A549 (cell line): ENCODE data around the gene CISD3. TPM values are rescaled to one million over a fixed set of nuclear protein-coding genes. Genes with fewer than 3 reads are reported as not detected.

Source experiments
- ATAC-seq, 2 experiments: fragments of 200-7000 bp in 1 of 2; fragments of >200 bp in 1 of 2; cut with Nextera tagmentation in 1 of 2; cut with Tn5 transposase in 1 of 2; 3 replicates each; pipeline versions ENCODE4 v1.8.0 to v1.9.1; 2018 to 2020; ENCODE audit warnings: mild to moderate bottlenecking in 1 of 2, moderate library complexity in 1 of 2
- CTCF ChIA-PET: fragments of 300-600 bp; sonication (Branson Sonifier 250); formaldehyde crosslinking; extraction: SDS; loops from one replicate; lab custom pipeline; 2021; ENCODE audit warnings: antibody characterized with exemption, inconsistent platforms; lab: Yijun Ruan, JAX
- POLR2A ChIA-PET: fragments of 350-600 bp; formaldehyde crosslinking; extraction: SDS; loops from one replicate; lab custom pipeline; 2021; ENCODE audit warnings: antibody characterized with exemption, inconsistent platforms; lab: Yijun Ruan, JAX
- DNase-seq, 2 experiments: peaks; one replicate each; pipeline versions ENCODE4 v3.0.0 to v3.0.0-alpha.2; 2011 to 2016; ENCODE audit warnings: low read depth in 1 of 2, low spot score in 1 of 2
- FAIRE-seq: peaks from 2 replicates; lab custom pipeline; 2011; peaks lifted over from hg19 to GRCh38; lab: Jason Lieb, UNC
- H3K27ac ChIP-seq, 2 experiments: fragments of >200 bp; sonication (Bioruptor Twin); formaldehyde crosslinking; 3 replicates each; pipeline ENCODE4 v1.5.1; 2016 to 2017
- H3K4me1 ChIP-seq: fragments of >200 bp; sonication (Bioruptor Twin); formaldehyde crosslinking; 3 replicates; pipeline ENCODE4 v1.6.1; 2016
- H3K4me2 ChIP-seq: fragments of >200 bp; sonication (Bioruptor Twin); formaldehyde crosslinking; 3 replicates; pipeline ENCODE4 v1.6.1; 2016
- H3K4me3 ChIP-seq: fragments of >200 bp; sonication (Bioruptor Twin); formaldehyde crosslinking; 3 replicates; pipeline ENCODE4 v1.5.1; 2016
- H3K9me3 ChIP-seq: fragments of >200 bp; sonication (Bioruptor Twin); formaldehyde crosslinking; 3 replicates; pipeline ENCODE4 v1.6.1; 2016
- BHLHE40 ChIP-seq: IDR thresholded peaks from 2 replicates; pipeline ENCODE4 v1.6.1; 2012; ENCODE audit warnings: low read depth, low read length, inconsistent platforms
- CBX8 ChIP-seq: fragments of 200-600 bp; sonication (generic); IDR thresholded peaks from 2 replicates; pipeline ENCODE4 v1.6.1; 2016
- CEBPB ChIP-seq, 2 experiments: fragments of >200 bp in 1 of 2; sonication (Bioruptor Twin) in 1 of 2; formaldehyde crosslinking in 1 of 2; IDR thresholded peaks; 2 replicates each; pipeline ENCODE4 v1.6.1; 2012 to 2016
- HOXA7 ChIP-seq: fragments of 250-450 bp; sonication (Bioruptor Pico); IDR thresholded peaks from 2 replicates; pipeline ENCODE4 v1.5.0; 2020; ENCODE audit warnings: mild to moderate bottlenecking, moderate library complexity
- HOXB13 ChIP-seq: fragments of 250-450 bp; sonication (Bioruptor Pico); IDR thresholded peaks from 2 replicates; pipeline ENCODE4 v1.5.0; 2020; ENCODE audit warnings: low read depth, mild to moderate bottlenecking, moderate library complexity
- JUN ChIP-seq, 2 experiments: fragments of >200 bp; sonication (Bioruptor Twin); formaldehyde crosslinking; IDR thresholded peaks; 2 replicates in 1 of 2; 3 replicates in 1 of 2; pipeline ENCODE4 v1.6.1; 2016 to 2017
- KDM5A ChIP-seq: fragments of 200-600 bp; sonication (generic); IDR thresholded peaks from 2 replicates; pipeline ENCODE4 v1.6.1; 2016; ENCODE audit warnings: antibody characterized with exemption, mild to moderate bottlenecking
- MAFK ChIP-seq: fragments of 450-650 bp; IDR thresholded peaks from 2 replicates; pipeline ENCODE4 v1.6.1; 2014; ENCODE audit not compliant: partially characterized antibody
- MYC ChIP-seq: IDR thresholded peaks from 2 replicates; pipeline ENCODE4 v1.6.1; 2012; ENCODE audit warnings: mild to moderate bottlenecking, inconsistent platforms, low read length, improper control_type of control experiment, borderline replicate concordance
- NPAS2 ChIP-seq: fragments of 250-450 bp; sonication (Bioruptor Pico); IDR thresholded peaks from 2 replicates; pipeline ENCODE4 v1.8.0; 2022; ENCODE audit warnings: mild to moderate bottlenecking, moderate library complexity, borderline replicate concordance
- PBX3 ChIP-seq: IDR thresholded peaks from 2 replicates; pipeline ENCODE4 v1.6.1; 2012
- PHF8 ChIP-seq: fragments of 200-600 bp; sonication (generic); IDR thresholded peaks from 2 replicates; pipeline ENCODE4 v1.6.1; 2016; ENCODE audit warnings: low read depth, mild to moderate bottlenecking, antibody characterized with exemption, moderate library complexity, borderline replicate concordance
- POLR2AphosphoS2 ChIP-seq: conservative IDR thresholded peaks from 2 replicates; pipeline ENCODE4 v1.6.1; 2012; ENCODE audit warnings: low read length, improper control_type of control experiment, inconsistent platforms
- RAD21 ChIP-seq, 2 experiments: fragments of >200 bp in 1 of 2; sonication (Bioruptor Twin) in 1 of 2; formaldehyde crosslinking in 1 of 2; IDR thresholded peaks in 1 of 2; conservative IDR thresholded peaks in 1 of 2; 2 replicates in 1 of 2; 3 replicates in 1 of 2; pipeline ENCODE4 v1.6.1; 2012 to 2018; ENCODE audit warnings: inconsistent platforms in 1 of 2
- RFX5 ChIP-seq: fragments of 450-650 bp; IDR thresholded peaks from 2 replicates; pipeline ENCODE4 v1.7.1; 2014; ENCODE audit warnings: antibody characterized with exemption, mild to moderate bottlenecking, moderate library complexity
- RNF2 ChIP-seq: fragments of 200-600 bp; sonication (generic); IDR thresholded peaks from 2 replicates; pipeline ENCODE4 v1.6.1; 2016; ENCODE audit warnings: low read depth, mild to moderate bottlenecking, antibody characterized with exemption, moderate library complexity, borderline replicate concordance
- SMC3 ChIP-seq: fragments of >200 bp; sonication (Bioruptor Twin); formaldehyde crosslinking; IDR thresholded peaks from 3 replicates; pipeline ENCODE4 v1.6.1; 2018; ENCODE audit warnings: inconsistent platforms
- TFCP2L1 ChIP-seq: fragments of 250-450 bp; sonication (Bioruptor Pico); IDR thresholded peaks from 2 replicates; pipeline ENCODE4 v1.5.0; 2021; ENCODE audit warnings: mild to moderate bottlenecking
- ZNF302 ChIP-seq: fragments of 250-450 bp; sonication (Bioruptor Pico); IDR thresholded peaks from 2 replicates; pipeline ENCODE4 v1.9.0; 2021; ENCODE audit warnings: inconsistent platforms, mild to moderate bottlenecking, moderate library complexity
- WGBS: methylation state at CpG from one replicate; pipeline ENCODE4 v1.1.6; 2017; ENCODE audit errors: missing lambda C conversion rate; 5-methylcytosine and 5-hydroxymethylcytosine counted together
- polyA plus RNA-seq, 4 experiments: library from polyadenylated mRNA; depleted of rRNA in 3 of 4; stranded (reverse); fragments of >200 nt; fragmentation: RNase III in 1 of 4; extraction: RNeasy Plus Mini Kit Qiagen cat#74134 plus additional on column Dnase treatment in 1 of 4; gene quantifications; 2 replicates in 3 of 4; 3 replicates in 1 of 4; pipeline ENCODE4 v1.2.3, GENCODE V29; 2011 to 2017

Gene CISD3
- polyA plus RNA-seq, 2 of the 4 experiments (the other 2 are of a cell fraction): 24.5 to 33.0 TPM

DNA sequence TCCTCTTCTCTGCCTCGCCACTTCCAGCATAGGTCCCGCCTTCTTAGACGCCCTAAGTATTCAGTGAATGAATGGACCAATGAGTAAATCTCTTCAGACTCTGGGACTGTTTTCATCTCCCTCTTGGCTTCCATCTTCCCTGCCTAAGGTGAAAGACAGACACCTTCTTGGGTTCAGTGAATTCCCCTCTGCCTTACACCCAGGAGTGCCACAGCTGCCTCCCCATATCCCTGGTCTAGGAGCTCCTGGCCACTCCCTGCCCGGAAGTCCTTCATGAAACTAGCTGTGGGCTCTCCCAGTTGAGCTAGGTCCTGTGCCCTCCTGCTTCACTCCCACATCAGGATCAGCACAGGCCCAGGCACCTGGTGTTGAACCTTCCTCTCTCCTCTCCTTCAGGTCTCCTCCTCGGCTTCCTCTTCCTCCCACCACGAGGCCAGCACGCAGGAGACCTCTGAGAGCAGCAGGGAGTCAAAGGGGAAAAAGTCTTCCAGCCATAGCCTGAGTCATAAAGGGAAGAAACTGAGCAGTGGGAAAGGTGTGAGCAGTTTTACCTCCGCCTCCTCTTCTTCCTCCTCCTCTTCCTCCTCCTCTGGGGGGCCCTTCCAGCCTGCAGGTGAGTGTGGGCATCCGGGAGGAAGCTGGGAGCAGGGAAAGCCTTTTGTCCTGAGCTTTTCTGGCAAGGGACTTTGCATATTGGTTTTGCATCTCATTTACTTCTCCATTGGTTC is 14.8 kb upstream of the CISD3 start:
- no peak for TF ChIP-seq POLR2AphosphoS2
- TF ChIP-seq ZNF302 (CRISPR knock-in tag): no peak
- no peak for TF ChIP-seq PHF8
- TF ChIP-seq KDM5A: no peak
- no peak for TF ChIP-seq BHLHE40
- WGBS: 85% methylated on average over 9 of the region's 9 CpGs
- no peak for FAIRE-seq
- POLR2A ChIA-PET: interaction anchor here (1.2 kb wide), 1 partner anchor 13 kb away, joined by 4 read pairs; no protein-coding TSS in a partner anchor
- Histone ChIP-seq H3K4me1 (peaks cover 15% of the 10 kb centered on the region), H3K9me3 (no peaks in the 10 kb centered on the region), H3K27ac (no peak overlapping the region), H3K4me2 (no peak overlapping the region), H3K4me3 (no peak overlapping the region)
- no peak for ATAC-seq
- CTCF ChIA-PET: interaction anchor here (0.5 to 12.9 kb wide), 10 partner anchors 8 to 459 kb away, joined by 3 to 102 read pairs (median 5); no protein-coding TSS in a partner anchor
- DNase-seq: no peak

GRCh38 chr17:38716368-38717005 is 13.7 kb upstream of the CISD3 start:
- ChIA-PET CTCF (interaction anchor here (0.5 to 12.9 kb wide), 10 partner anchors 10 to 458 kb away, joined by 3 to 102 read pairs (median 5); no protein-coding TSS in a partner anchor), POLR2A (interaction anchor here (1.2 kb wide), 1 partner anchor 12 kb away, joined by 4 read pairs; no protein-coding TSS in a partner anchor)
- TF ChIP-seq HOXA7 (CRISPR knock-in tag) (no peak), NPAS2 (no peak), RAD21 (conservative IDR thresholded peaks at IDR 0.05 in 1 of 2, IDR thresholded peaks at IDR 0.05 in 1 of 2) (no peak), KDM5A (no peak), RFX5 (no peak), RNF2 (no peak), JUN (IDR thresholded peaks at IDR 0.05) (no peak), SMC3 (no peak), HOXB13 (no peak), CBX8 (no peak)
- H3K4me2 ChIP-seq: no peak overlapping the region
- no peak overlapping the region for H3K4me3 ChIP-seq
- WGBS: 96% methylated on average over 13 of the region's 18 CpGs
- H3K27ac ChIP-seq: no peak overlapping the region
- no peaks in the 10 kb centered on the region for H3K9me3 ChIP-seq
- H3K4me1 ChIP-seq: peaks cover 7% of the 10 kb centered on the region
- ATAC-seq: no peak
- no peak for DNase-seq
- FAIRE-seq: no peak

DNA sequence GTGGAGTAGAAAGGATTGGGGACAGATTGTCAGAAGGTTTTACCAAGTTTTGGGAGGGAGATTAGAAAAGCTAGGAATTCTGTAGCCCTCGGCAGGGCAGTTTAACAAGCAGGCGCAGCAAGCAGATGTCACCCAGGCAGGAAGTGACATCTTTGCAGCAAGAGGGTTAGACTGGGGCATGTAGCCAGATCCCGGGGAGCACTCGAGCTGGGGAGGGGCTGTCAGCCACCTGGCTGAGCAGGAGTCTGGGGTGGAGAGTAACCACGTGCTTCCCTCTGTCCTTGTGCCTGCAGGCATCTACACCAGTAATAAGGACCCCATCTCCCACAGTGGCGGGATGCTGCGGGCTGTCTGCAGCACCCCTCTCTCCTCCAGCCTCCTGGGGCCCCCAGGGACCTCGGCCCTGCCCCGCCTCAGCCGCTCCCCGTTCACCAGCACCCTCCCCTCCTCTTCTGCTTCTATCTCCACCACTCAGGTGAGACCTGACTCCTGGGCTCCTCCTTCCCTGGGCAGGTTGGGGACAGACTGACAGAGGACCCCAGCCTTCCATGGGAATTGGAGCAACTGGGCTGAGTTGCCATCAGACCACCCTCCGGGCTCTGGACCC is 12.9 kb upstream of the CISD3 start:
- peaks cover 7% of the 10 kb centered on the region; the same call in 2 of the 3 replicates for H3K4me1 ChIP-seq
- no peak for ATAC-seq
- TF ChIP-seq JUN (IDR thresholded peaks at IDR 0.05): no peak
- no peak for TF ChIP-seq TFCP2L1 (CRISPR knock-in tag)
- no peak for TF ChIP-seq CEBPB (IDR thresholded peaks at IDR 0.05)
- no peak for TF ChIP-seq HOXB13
- TF ChIP-seq MAFK: no peak
- TF ChIP-seq PBX3: no peak
- no peak for TF ChIP-seq NPAS2
- TF ChIP-seq MYC: no peak
- TF ChIP-seq, all 56 proteins: peak for 0
- Histone ChIP-seq H3K9me3 (no peaks in the 10 kb centered on the region), H3K4me3 (no peak overlapping the region), H3K4me2 (no peak overlapping the region), H3K27ac (no peak overlapping the region)
- ChIA-PET CTCF (interaction anchor here (1.5 to 12.9 kb wide), 6 partner anchors 10 to 457 kb away, joined by 3 to 102 read pairs (median 6); no protein-coding TSS in a partner anchor), POLR2A (no interaction called here)
- no peak for DNase-seq
- no peak for FAIRE-seq
- WGBS: 81% methylated on average over 12 of the region's 12 CpGs
